Measurements from ENCODE around the gene SLA2. TPM values are rescaled to one million over a fixed set of nuclear protein-coding genes. Genes with fewer than 3 reads are reported as not detected.
A peak's percentile ranks its signal among the peaks of the same experiment; 100 is the strongest.

Gene SLA2
- total and polyA plus RNA-seq, 2 of the 4 experiments (the other 2 are of a cell fraction) = 0.03 TPM; not detected in 1

DNA sequence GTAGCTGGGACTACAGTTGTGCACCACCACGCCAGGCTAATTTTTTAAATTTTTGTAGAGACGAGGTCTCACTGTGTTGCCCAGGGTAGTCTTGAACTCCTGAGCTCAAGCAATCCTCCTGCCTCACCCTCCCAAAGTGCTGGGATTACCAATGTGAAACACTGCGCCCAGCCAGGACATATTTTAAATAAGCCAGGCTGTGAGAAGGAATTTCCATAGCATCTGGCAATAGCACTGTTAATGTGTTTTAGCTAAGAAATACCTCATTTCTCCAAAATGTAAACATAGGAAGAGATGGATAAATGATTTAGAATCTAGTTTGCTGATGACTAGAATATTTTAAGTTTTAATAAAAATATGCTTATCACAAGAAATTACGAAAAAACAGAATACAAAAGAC, 27.0 kb upstream of the SLA2 start:
- intact Hi-C loops (cut with micrococcal nuclease) = no loop called here
- no peak overlapping the region for H2BK5ac ChIP-seq (ENCODE audit: low read depth, low read length, poor library complexity, severe bottlenecking)
- peaks cover 4% of the 10 kb centered on the region; the same call in 1 of the 2 replicates for H3K4me1 ChIP-seq (ENCODE audit: control insufficient read depth, insufficient read depth, low read length)
- H4K91ac ChIP-seq (ENCODE audit: insufficient read depth, low read depth, low read length) = no peak overlapping the region
- ATAC-seq (ENCODE audit: low read depth) (peak; percentile 92), DNase-seq (peak; percentile 54)
- no peak overlapping the region for H2BK20ac ChIP-seq (ENCODE audit: low read depth, low read length)
- no peak for TF ChIP-seq CTCF (conservative IDR thresholded peaks at IDR 0.05; ENCODE audit: low read depth, low read length)
- no peak for TF ChIP-seq MAFK (IDR thresholded peaks at IDR 0.05; ENCODE audit: low read depth, low read length)
- TF ChIP-seq RFX5 (IDR thresholded peaks at IDR 0.05; ENCODE audit: low read depth, low read length) = no peak
- TF ChIP-seq POLR2A (IDR thresholded peaks at IDR 0.05; ENCODE audit: low read depth, low read length) = no peak
- TF ChIP-seq, protein P1, sequence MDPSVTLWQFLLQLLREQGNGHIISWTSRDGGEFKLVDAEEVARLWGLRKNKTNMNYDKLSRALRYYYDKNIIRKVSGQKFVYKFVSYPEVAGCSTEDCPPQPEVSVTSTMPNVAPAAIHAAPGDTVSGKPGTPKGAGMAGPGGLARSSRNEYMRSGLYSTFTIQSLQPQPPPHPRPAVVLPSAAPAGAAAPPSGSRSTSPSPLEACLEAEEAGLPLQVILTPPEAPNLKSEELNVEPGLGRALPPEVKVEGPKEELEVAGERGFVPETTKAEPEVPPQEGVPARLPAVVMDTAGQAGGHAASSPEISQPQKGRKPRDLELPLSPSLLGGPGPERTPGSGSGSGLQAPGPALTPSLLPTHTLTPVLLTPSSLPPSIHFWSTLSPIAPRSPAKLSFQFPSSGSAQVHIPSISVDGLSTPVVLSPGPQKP (IDR thresholded peaks at IDR 0.05; ENCODE audit: borderline replicate concordance, low read depth, low read length) = no peak
- no peak for TF ChIP-seq NFE2L2 (IDR thresholded peaks at IDR 0.05; ENCODE audit: low read depth, low read length)
- no peak for TF ChIP-seq CEBPB (IDR thresholded peaks at IDR 0.05; ENCODE audit: low read depth, low read length)
- no peak for TF ChIP-seq MXI1 (IDR thresholded peaks at IDR 0.05; ENCODE audit: borderline replicate concordance, low read depth, low read length)
- no peak for TF ChIP-seq RCOR1 (IDR thresholded peaks at IDR 0.05; ENCODE audit: insufficient replicate concordance, low read length)
- TF ChIP-seq RAD21 (IDR thresholded peaks at IDR 0.05; ENCODE audit: low read length) = no peak
- no peak for TF ChIP-seq FOS (IDR thresholded peaks at IDR 0.05; ENCODE audit: low read depth, low read length)
- TF ChIP-seq MAZ (IDR thresholded peaks at IDR 0.05; ENCODE audit: borderline replicate concordance, low read depth, low read length) = no peak
- TF ChIP-seq, protein P2, sequence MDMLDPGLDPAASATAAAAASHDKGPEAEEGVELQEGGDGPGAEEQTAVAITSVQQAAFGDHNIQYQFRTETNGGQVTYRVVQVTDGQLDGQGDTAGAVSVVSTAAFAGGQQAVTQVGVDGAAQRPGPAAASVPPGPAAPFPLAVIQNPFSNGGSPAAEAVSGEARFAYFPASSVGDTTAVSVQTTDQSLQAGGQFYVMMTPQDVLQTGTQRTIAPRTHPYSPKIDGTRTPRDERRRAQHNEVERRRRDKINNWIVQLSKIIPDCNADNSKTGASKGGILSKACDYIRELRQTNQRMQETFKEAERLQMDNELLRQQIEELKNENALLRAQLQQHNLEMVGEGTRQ (IDR thresholded peaks at IDR 0.05; ENCODE audit: low read depth, low read length) = no peak
- TF ChIP-seq SMC3 (IDR thresholded peaks at IDR 0.05; ENCODE audit: low read depth, low read length) = no peak
- no peak for TF ChIP-seq BHLHE40 (IDR thresholded peaks at IDR 0.05; ENCODE audit: low read depth, low read length)
- TF ChIP-seq CHD1 (IDR thresholded peaks at IDR 0.05; ENCODE audit: low read depth, low read length) = no peak
- no peaks in the 10 kb centered on the region for H3K79me1 ChIP-seq (ENCODE audit: low read depth in 1 of 2, low read length in 2 of 2)
- no peak overlapping the region for H3K4me2 ChIP-seq (ENCODE audit: low read depth, low read length)
- no peak overlapping the region for H3K4me3 ChIP-seq (ENCODE audit: insufficient read depth, low read depth, low read length)
- no peaks in the 10 kb centered on the region for H4K20me1 ChIP-seq (ENCODE audit: insufficient read depth, low read length)
- H3K36me3 ChIP-seq (ENCODE audit: control insufficient read depth, insufficient read depth, low read length) = peaks cover 7% of the 10 kb centered on the region
- no peak overlapping the region; the same call in 1 of the 2 replicates for H3K18ac ChIP-seq (ENCODE audit: low read depth, low read length)
- BruUV-seq (replicated peaks) = no TSS peak
- H3K4ac ChIP-seq (ENCODE audit: low read depth, low read length) = no peak overlapping the region
- WGBS, 2 experiments (ENCODE audit: extremely low coverage in 2 of 2, insufficient read length in 1 of 2) = 100% methylated on average over 1 of the region's 4 CpGs; no CpG with 5 or more reads in 1 of the 2 experiments
- H3K23ac ChIP-seq (ENCODE audit: low read depth, low read length) = no peak overlapping the region
- ChIA-PET CTCF (interaction anchor here (0.7 kb wide), 1 partner anchor 16 kb away, joined by 5 read pairs; no protein-coding TSS in a partner anchor), POLR2A (ENCODE audit: unreplicated experiment) (no interaction called here)
- no peak overlapping the region for H2BK120ac ChIP-seq (ENCODE audit: low read depth, low read length)
- H3K56ac ChIP-seq (ENCODE audit: extremely low read depth, insufficient read depth, low read length) = no peak overlapping the region
- no peak overlapping the region for H2AK9ac ChIP-seq (replicated peaks; ENCODE audit: low read depth, low read length, poor library complexity)
- no peak overlapping the region for H4K5ac ChIP-seq (ENCODE audit: low read depth, low read length)
- no peak overlapping the region for H2BK15ac ChIP-seq (ENCODE audit: low read depth, low read length)
- peak overlapping the region; percentile 52; the same call in 1 of the 2 replicates for H3K27ac ChIP-seq (ENCODE audit: insufficient read depth, low read length)
- dilution Hi-C loops (cut with HindIII; ENCODE audit: low sequenced_read_pairs, unreplicated experiment) = no loop called here
- H4K8ac ChIP-seq (ENCODE audit: low read depth in 2 of 2, low read length in 2 of 2) = no peak overlapping the region
- no peak overlapping the region for H2AK5ac ChIP-seq (ENCODE audit: low read depth, low read length)
- no peaks in the 10 kb centered on the region for H3K9me3 ChIP-seq (ENCODE audit: control insufficient read depth, insufficient read depth, low read length)
- H3K14ac ChIP-seq (replicated peaks; ENCODE audit: low read depth, low read length) = no peak overlapping the region
- in situ Hi-C loops (cut with MboI; ENCODE audit: low sequenced_read_pairs) = no loop called here
- no peak overlapping the region for H2AFZ ChIP-seq (replicated peaks; ENCODE audit: low read length, poor library complexity)
- no peaks in the 10 kb centered on the region; the same call in 1 of the 2 replicates for H3K9me1 ChIP-seq (ENCODE audit: insufficient read depth, low read length)
- H3K9ac ChIP-seq (ENCODE audit: low read depth, low read length) = no peak overlapping the region
- no peaks in the 10 kb centered on the region for H3K27me3 ChIP-seq (ENCODE audit: control insufficient read depth, insufficient read depth, low read length)

Measured in IMR-90 (cell line).